ENCODE data around the gene TAF15. TPM values are rescaled to one million over a fixed set of nuclear protein-coding genes. Genes with fewer than 3 reads are reported as not detected.

Gene TAF15
- total and polyA plus RNA-seq, 2 donors (not counting 1 experiment from before 2014, with no cell fraction given), result 51.0 to 246 TPM

Small RNA genes within 50 kb of the gene (small RNA-seq; reads per million reads assigned to genes)
- gene RF00100 (ENCODE audit: insufficient read length, low read depth, low replicate concordance), result 27.7 reads per million, percentile 91 among the genes with 10 or more reads in this experiment

Other genes with a start within 250 kb of the TAF15 start
- gene SLFN14, start 248.7 kb upstream of the TAF15 start, total RNA-seq, result not detected in 2 replicates
- not detected in 2 replicates for gene SLFN14, start 248.7 kb upstream of the TAF15 start, polyA plus RNA-seq
- gene PEX12, start 230.9 kb upstream of the TAF15 start, total RNA-seq, result 5.1 and 5.5 TPM in 2 replicates
- gene PEX12, start 230.9 kb upstream of the TAF15 start, polyA plus RNA-seq, result 2.3 and 2.6 TPM in 2 replicates
- gene AP2B1, start 222.2 kb upstream of the TAF15 start, total RNA-seq, result 120 and 123 TPM in 2 replicates
- 29.3 and 33.1 TPM in 2 replicates for gene AP2B1, start 222.2 kb upstream of the TAF15 start, polyA plus RNA-seq
- gene RASL10B, start 77.8 kb upstream of the TAF15 start, total RNA-seq, result 1.2 TPM in 1 of 2 replicates, not detected in the other
- gene RASL10B, start 77.8 kb upstream of the TAF15 start, polyA plus RNA-seq, result 0.04 and 0.06 TPM in 2 replicates
- gene GAS2L2, start 56.2 kb upstream of the TAF15 start, total RNA-seq, result 0.17 TPM in 1 of 2 replicates, not detected in the other
- gene GAS2L2, start 56.2 kb upstream of the TAF15 start, polyA plus RNA-seq, result 0.09 and 0.10 TPM in 2 replicates
- not detected in 2 replicates for gene C17orf50, start 48.6 kb upstream of the TAF15 start, total RNA-seq
- not detected in 2 replicates for gene C17orf50, start 48.6 kb upstream of the TAF15 start, polyA plus RNA-seq
- gene MMP28, start 13.8 kb upstream of the TAF15 start, total RNA-seq, result 2.0 and 2.4 TPM in 2 replicates
- 0.15 and 0.74 TPM in 2 replicates for gene MMP28, start 13.8 kb upstream of the TAF15 start, polyA plus RNA-seq
- not detected in 2 replicates for gene HEATR9, start 59.4 kb downstream of the TAF15 start, total RNA-seq
- gene HEATR9, start 59.4 kb downstream of the TAF15 start, polyA plus RNA-seq, result 0.06 and 0.09 TPM in 2 replicates
- 2.9 and 3.3 TPM in 2 replicates for gene CCL5, start 70.9 kb downstream of the TAF15 start, total RNA-seq
- gene CCL5, start 70.9 kb downstream of the TAF15 start, polyA plus RNA-seq, result 5.3 and 5.4 TPM in 2 replicates
- not detected in 2 replicates for gene RDM1, start 121.3 kb downstream of the TAF15 start, total RNA-seq
- not detected in 2 replicates for gene RDM1, start 121.3 kb downstream of the TAF15 start, polyA plus RNA-seq
- not detected in 2 replicates for gene LYZL6, start 134.2 kb downstream of the TAF15 start, total RNA-seq
- not detected in 2 replicates for gene LYZL6, start 134.2 kb downstream of the TAF15 start, polyA plus RNA-seq
- gene CCL16, start 172.0 kb downstream of the TAF15 start, total RNA-seq, result not detected in 2 replicates
- not detected in 2 replicates for gene CCL16, start 172.0 kb downstream of the TAF15 start, polyA plus RNA-seq
- gene CCL14, start 177.2 kb downstream of the TAF15 start, total RNA-seq, result not detected in 2 replicates
- gene CCL14, start 177.2 kb downstream of the TAF15 start, polyA plus RNA-seq, result not detected in 2 replicates
- not detected in 2 replicates for gene CCL15, start 192.1 kb downstream of the TAF15 start, total RNA-seq
- gene CCL15, start 192.1 kb downstream of the TAF15 start, polyA plus RNA-seq, result not detected in 2 replicates
- not detected in 2 replicates for gene CCL23, start 208.5 kb downstream of the TAF15 start, total RNA-seq
- gene CCL23, start 208.5 kb downstream of the TAF15 start, polyA plus RNA-seq, result 0.61 TPM in 1 of 2 replicates, not detected in the other

Measured in B cell (primary cell).